Renal cortical epithelial cell (primary cell): ENCODE measurements around the gene PDE10A. TPM values are rescaled to one million over a fixed set of nuclear protein-coding genes. Genes with fewer than 3 reads are reported as not detected.

Experiments
- DNase-seq: peaks from one replicate; pipeline ENCODE4 v3.0.0-alpha.2; 2011; ENCODE audit warnings: low read depth
- total RNA-seq: library from RNA; depleted of rRNA; stranded (reverse); fragments of >200 nt; gene quantifications from 2 replicates; pipeline ENCODE4 v1.2.3, GENCODE V29; 2014

Gene PDE10A
- total RNA-seq, 1 donor from 2014 or later, result 52.1 TPM

DNA sequence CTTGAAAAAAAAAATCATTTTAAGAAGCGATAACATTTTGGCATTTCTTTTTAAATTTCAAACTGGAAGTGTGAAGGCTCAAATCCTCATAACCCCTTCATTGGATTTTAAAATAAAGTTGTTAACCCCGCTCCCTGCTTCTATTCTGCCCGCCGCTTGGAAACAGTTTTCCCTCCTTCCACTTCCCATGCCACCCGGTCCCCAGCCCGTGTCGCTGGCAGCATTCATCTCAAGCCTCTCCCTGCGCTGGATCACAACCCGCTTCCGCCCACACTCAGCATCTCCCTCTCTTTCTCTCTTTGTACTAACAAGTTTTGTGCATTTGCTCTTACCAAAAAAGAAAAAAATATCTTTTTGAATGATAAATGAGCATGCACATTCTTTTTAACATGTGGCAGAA, 15.4 kb upstream of the PDE10A start:
- no peak for DNase-seq

DNA sequence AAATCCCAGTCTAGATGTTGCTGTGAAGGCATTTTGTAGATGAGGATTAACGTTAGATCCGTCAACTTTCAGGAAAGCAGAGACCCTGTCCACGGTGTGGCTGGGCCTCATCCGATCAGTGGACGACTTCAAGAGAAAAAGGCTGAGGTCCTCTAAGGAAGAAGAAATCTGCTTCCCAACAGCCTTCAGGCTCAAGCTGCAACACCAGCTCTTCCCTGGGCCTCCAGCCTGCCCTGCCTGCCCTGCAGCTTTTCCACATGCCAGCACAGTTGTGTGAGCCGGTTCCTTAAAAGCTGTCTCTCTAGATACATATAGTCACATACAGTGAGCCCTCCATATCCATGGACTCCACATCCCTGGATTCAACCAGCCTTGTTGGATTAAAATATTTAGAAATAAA, 14.1 kb upstream of the PDE10A start:
- DNase-seq, result no peak

DNA sequence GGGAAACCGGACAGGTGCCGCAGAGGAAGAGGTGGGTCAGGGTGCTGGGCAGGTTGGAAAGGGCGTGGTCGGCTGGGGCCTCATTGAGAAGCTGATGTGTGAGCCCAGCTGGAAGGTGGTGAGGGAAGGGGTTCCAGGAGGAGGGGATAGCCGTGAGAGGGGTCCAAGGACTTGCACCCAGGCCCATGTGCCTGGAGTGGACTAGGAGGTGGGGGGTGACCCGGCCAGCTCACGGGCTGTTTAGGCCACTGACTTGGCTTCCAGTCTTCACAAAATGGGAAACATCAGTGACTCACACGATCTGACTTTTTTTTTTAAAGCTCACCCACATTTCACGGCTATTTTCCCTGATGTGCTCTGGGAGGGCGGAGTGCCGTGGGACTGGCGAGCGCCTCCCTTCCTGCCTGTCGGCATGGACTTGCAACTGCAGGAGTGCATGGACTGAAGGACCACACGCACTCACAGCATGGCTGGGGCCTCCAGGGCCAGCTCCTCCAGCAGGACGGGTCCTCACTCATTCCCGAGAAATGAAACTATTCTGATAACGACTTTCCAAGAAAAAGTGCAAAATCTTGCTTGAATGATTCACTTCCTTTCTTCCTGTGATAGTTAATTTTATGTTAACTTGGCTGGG, 13.5 kb upstream of the PDE10A start:
- DNase-seq, result no peak

DNA sequence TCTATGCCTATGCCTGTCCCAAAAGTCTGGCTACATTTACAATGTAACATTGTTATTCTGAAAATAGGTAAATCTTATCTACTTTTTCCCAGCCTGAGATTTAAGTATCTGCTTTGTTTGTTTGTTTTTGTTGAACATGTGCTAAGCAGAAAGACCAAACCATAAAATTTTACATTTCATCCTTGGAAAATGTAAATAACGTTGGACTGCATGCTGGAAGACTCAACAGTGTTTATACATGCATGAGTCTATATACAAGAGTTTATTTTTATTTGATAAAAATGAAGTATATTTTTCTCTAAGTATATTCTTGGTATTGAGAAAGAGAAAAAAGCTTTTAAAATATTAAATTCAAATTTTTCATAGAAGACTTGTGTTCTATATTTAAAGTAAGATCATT, 12.1 kb upstream of the PDE10A start:
- DNase-seq, result no peak

DNA sequence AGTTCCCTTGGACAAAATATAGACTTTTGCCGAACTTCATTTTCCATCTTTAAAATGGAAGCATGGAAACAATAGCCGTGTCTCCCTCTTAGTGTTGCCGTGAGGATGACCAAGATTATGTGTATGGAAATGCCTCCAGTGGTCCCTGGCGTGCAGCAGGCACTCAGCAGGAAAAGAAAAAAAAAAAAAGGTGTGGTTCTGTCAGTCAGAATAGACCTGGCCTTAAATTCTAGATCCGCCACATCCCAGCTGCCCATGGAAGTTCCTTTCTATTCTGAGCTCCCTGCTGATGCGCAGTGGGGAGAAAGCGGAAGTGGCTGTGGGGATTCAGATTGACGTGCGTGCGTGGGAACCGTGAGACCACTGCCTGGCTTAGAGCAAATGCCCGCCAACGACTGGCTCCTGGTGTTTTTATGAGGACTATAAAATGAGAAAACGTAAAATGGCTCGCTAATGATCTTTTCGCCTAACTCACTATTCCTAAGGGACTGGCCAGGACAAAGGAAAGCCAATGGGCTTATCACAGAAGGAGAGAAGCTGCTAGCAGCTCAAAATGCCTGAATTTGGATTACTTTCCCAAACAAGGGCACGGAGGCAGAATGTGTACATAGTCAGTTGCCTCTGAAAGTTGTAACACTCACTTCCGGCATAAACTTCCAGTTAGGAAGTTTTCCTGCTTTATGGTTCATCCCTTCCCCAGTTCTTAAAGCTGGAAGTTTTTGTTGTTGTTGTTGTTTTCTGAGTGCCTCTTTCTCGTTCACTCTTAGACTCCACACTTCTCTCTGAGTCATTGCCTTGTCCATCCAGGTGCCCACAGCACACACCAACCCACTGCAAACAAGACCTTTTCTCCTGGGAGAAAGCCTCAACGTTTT, 11.4 kb upstream of the PDE10A start:
- no peak for DNase-seq

DNA sequence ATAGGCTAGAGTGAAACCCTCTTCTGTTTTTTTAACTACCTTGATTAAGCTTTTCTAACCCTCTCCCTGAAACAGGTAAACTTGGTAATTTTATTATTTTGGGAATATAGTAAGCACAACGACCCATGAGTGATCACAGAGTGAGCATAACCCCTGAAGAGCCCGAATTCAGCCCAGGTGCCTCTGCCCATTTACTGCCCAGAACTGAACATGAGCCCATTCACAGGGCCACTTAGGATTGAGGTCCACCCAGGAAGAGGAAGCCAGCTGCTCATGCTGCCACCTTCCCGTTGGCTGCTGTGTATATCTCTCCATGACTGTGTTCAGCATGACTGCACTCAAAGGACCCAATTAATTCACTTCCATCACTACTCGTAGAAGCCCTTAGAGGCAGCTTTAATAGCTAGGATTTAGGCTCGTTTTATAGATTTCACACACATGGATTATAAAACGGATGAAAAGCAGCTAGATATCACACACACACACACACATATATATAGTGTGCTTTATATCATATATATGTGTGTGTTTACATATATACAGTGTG, 8.3 kb upstream of the PDE10A start:
- no peak for DNase-seq

DNA sequence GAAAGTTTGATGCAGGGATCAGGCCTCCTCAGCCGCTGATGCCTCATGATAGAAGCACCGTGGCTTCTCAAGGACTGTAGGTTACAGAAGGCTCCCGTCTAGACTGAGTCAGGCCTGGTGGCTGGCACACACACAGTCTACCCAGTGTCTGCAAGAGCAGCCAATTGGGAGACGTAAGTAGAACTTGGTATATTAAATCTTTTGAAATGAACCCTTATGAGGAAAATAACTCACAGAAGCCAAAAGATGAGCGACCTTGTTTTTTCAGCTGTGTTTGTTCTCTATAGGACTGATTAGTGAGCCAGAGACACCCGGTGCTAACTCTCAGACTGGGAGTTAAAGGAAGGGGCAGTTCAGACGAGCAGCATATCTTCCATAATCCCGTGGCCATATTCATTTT, 5.9 kb upstream of the PDE10A start:
- no peak for DNase-seq

DNA sequence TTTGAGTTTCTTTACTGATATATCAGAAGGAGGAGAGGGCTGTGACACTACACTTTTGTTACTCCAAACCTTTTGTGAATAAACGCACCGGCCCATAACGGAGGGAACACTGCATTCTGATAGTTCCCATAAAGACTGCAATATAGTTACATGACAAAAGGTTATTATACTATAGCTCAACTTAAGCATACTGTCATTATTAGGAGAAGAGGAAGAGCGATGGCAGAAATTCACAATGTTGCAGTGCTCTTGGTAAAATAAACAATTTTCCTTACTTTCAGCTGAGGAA, 2.3 kb upstream of the PDE10A start:
- DNase-seq, result no peak

DNA sequence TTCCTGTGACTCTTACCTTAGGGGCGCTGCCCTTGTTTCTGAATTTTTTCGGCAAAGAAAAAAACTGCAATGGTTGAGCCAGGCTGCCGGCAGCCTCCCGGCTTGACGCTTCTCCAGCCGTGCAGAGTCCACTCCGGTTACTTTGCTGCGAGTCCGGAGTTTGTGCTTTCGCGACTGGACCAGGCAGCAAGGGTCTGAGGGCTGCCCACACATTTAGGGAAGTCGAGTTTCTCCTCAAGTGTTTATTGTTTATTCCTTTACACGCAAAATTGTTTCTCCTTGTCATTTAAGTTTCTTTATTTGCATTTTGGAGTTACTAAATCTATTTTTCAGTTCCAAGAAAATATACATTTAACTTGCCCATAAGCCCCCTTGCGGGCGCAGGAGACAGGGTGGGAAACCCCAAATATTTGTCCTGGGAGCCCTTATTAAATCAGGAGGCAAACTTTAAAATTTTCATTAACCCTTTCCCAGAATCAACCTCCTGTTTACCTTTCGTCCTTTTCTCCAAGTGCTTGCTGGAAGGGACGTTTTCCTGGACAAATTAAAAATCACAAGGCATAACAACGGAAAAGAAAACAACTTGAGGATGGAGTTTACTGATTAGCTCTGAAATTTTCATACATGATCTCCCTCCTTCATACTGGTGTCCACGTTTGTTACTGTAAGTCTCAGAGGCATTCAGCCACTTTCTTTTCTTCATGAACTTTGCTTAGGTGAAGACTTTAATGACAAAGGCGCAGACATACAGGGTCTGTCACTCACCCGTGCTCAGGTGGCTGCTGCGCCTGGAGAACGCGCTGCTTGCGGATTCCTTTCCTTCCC, 1.7 kb upstream of the PDE10A start:
- DNase-seq, result no peak

DNA sequence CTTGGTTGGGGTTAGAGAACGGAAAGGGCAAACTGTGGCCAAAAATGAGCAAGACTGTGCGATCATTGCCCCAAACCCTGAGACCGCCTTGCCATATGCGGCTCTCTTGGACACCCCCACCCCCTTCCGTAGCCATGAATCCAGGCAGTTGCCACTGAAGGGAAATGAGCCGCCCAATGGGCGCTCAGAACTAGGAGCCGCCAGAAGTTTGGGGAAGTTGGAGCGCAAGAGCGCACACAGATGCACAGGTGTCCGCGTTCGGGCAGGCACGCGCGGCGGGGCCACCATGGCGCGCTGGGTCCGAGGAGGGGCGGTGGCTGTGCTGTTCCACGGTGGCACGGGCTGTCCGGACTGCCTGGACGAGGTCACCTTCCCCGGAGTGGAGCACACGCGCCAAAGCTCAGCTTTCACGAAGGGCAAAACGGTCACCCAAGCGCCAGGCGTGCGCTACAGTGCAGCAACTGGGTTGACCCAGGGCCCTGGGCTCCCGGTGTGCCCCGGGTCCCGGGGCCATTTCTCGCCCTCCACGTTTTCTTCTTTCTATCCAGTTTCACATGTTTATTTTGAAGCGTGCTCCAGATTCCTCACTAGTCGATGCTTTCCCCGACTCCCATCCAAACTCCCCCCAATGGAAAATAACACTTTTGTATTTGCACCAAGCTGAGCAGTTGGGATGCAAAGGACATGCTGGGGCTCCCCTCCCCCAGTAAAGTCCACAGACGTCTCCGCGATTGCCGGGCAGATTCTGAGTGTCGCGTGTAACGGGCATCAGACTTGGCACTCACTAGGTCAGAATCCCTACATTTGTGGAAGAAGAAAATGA, 906 bp upstream of the PDE10A start:
- no peak for DNase-seq

DNA sequence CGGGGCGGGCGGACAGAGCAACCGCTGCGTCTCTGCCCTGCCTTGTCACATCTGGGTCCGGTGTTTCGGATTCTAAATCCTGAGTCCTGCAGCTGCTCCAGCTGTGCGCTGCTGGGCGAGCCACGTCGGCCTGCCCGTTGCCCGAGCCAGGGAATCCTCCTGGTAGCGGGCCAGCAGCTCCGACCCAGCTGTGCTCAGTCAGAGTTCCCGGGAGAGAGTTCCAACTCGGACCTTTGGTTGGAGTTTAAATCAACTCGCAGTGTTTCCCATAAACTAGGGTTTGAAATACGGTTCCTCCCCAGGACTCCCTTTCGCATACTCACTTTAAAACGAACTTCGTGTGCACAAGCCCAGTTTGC, 315 bp upstream of the PDE10A start:
- DNase-seq, result peak; percentile 45

DNA sequence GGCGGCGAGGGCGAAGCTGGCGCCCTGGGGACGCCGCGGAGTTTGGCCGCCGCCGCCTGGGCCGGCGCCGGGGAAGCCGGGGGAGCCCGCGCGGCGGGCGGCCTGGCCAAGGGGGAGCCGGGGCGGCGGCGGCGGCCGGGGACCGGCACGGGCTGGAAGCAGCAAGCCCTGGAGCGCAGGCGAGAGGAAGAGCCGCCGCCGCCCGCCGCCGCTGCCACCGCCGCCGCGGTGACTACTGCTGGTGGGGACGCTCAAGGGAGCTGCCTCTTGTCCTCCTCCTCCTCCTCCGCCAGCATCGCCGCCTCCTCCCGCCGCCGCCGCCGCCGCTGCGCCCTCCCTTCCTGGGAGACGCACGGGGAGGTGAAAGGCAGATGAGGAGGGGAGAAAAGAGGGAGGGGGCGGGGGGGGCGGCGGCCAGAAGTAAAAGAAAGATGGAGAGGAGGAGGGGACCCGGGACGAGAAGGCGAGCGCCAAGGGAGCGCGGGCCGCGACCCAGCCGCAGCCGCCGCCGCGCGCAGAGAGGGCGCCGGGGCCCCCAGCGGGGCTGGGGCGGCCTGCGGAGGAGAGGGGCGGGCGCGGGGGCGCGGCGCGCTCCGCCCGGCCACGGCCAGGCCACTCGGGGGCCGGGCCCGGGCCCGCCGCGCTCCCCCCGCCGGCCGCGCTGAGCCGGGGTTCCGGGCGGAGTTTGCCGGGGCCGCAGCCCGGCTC, 846 bp downstream of the PDE10A start:
- no peak for DNase-seq

DNA sequence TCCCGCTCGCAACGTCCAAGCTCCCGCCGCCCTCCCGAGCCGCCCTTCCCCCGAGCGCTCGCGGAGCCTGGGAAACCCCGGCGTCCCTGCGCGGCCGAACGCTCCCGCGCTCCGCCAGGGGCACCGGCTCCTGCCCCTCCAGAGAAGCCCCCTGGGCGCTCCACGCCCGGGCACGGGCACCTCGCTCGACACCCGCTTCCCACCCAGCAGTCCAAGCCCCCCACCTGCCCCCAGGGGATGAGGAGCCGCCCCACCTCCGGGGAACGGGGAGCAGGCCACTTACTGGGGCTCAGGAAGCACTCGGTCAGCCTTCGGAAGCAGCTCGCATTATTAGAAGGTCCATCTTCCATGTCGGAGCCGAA, 1.4 kb downstream of the PDE10A start:
- no peak for DNase-seq

DNA sequence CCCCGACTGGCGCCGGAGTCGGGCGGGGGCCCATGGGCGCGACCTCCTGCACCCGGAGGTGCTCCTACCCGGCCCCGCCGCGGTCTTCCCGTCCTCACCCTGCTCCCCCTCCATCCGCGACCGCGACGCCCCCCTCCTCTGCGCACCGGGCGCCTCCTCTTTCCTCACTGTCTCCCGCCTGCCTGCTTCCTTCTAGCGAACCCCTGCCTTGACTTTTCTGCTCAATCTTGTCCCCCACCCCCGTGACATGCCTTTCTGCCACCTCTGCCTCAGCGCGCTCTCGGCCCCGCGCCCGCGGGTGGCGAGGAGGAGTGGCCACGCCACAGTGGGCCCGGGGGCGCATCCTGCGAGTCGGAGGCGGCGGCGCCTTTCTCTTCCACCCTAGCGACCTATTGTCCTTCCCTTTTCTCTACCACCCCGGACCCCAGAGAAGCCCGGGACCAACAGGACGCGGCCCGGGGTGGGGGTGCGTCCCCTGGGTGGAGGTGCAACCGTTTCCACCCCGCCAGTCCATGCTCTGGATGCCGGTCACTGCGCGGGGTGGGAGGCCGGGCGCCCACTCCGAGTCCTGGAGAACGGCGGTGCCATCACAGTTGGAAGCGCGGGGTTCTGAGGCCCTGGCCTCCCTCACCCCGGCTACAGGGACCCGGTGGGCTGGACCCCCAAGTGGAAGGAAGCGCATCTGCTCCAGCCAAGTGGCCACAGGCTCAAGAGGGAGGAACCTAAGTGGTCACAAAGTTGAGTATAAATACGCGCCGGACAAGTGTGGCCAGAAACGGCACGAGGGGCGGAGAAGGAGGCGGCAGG, 2.0 kb downstream of the PDE10A start:
- no peak for DNase-seq

DNA sequence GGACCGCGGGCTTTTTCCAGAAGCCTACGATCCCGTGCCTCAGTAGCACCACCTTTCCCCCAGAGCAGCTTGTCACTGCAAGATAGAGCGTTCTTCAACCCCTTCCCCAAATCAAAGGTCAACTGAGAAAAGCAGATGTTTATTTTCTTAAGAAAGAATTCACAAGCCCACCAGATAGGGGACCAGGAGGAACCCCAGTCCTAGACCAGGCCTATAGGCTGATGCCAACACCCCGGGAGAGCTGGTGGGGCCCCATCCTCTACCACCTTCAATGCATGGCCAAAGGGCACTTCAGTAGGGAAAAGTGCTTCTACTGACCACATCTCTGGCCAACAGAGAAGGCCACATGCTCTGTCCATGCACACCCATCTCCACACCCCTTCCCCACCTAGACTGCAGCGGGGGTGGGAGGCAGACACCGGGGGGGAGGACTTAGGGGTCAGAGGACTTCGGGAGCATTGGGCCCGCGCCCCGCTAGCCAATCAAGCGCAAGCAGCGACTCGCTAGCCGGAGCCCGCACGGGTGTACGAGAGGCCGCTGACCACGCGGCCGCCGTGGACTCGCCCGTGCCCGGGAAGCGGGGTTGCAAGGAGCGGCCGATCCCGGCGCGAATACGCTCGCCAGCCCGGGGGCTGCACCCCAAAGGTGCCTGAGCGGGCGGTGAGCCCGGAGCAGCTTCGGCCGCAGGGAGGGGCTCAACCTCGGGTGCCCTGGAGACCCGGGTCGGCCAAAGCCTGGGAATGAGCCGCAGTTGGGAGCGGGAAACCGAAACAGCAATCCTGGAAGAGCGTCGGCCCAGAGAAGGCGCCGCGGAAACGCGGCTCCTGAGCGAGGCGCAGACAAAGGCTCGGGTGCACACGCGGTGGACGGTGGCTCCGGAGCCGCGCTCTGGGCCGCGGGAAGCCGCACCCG, 2.8 kb downstream of the PDE10A start:
- DNase-seq, result no peak

DNA sequence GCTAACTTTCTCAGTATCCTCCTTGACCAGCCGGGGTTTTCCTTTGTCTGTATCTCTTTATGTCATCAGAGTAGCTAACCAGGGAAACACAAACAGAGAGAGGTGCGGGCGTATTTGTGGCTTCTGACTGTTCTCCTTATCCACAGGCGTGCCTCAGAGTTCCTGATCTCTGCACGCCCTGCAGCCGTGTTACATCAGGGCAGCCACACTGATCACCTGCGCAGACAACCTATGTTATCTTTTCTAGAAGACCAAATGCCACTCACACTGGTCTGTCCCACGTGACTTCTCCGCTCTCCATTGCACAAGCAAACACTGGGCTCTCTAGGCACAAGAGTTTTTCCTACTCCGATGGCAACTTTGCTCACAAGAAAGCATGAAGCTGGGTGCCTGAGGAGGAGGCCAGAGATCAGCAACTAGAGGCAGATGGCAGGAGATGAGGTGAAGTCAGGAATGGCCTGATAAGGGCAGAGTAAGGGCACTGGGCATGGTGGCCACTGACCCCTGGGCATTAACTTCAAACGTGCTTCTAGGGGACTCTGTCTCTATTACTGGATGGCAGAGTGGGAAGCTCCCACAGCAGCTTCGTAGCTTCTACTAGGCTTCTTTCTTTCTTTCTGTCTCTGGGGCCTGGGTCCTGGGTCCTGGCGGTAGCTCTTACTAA, 4.5 kb downstream of the PDE10A start:
- no peak for DNase-seq

DNA sequence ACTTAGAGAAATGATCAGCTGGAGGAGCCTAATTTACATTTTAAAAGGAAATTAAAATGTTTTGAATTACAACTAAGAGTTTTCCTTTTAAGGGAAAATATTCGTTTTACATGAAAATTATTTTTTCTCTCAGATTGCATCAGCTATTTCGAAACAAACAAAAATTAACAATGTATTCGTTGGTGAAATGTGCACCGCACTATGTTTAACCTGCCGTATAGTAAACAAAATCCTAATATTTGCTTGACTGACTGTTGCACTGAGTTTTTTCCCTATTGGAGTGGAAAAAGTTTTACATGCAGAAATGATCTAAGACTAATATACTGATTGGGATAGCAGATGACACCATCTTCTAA, 5.7 kb downstream of the PDE10A start:
- DNase-seq, result no peak

DNA sequence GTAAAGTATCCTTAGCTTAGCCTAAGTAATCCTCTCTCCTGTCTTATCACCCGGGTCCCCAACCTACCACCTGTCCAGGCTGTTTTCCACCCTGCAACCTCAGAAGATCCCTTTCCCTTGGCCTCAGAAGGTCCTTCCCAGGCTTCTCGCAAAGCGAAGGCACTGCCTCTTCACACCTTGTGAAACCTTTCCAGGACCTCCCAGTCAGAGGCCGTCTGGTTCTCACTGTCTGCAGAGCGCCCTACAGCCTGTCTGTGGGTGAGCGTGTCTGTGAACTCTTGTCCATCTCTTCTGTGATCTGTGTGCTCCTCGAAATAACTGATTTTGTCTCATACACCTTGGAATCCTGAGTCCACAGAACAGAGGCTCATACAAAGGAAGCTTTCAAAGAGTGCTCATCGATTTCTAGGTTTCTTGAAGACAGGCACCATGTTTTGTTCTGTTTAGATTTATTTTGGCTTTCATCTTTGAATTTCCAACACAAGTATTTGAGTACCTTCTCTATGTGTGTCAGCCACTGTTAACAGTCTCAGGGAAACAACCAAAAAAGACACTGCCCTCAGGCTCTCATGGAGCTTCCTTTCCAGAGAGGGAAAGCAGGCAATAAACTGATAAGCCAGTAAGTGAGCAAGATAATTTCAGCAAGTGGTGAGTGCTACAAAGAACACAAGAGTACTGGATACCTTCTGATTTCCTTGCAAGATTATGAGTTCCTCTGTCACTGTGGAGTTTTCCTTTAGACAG, 6.3 kb downstream of the PDE10A start:
- DNase-seq, result no peak
